GM21576 (cell line): ENCODE data around the gene TESMIN.

Experiments used
- ATAC-seq: cut with Tn5 transposase; IDR thresholded peaks from one replicate; pipeline ENCODE4 v1.9.1; 2021; ENCODE audit warnings: mild to moderate bottlenecking, moderate library complexity; ENCODE audit not compliant: unreplicated experiment

TESMIN gene

GRCh38 chr11:68685656-68686380 lies 65.5 kb downstream of the TESMIN start:
- ATAC-seq = no peak

GRCh38 chr11:68684385-68685356 lies 66.6 kb downstream of the TESMIN start, which contains the start of gene GAL:
TSS of gene GAL (plus strand) at chr11:68684544. CDS start at chr11:68684924, 380 bp downstream.
- ATAC-seq = no peak

- no peak for ATAC-seq
Measured at GRCh38 chr11:68683536-68684384, 67.6 kb downstream of the TESMIN start.

- no peak for ATAC-seq
Measured at GRCh38 chr11:68683121-68683520, 68.2 kb downstream of the TESMIN start.

GRCh38 chr11:68682531-68682961 lies 68.8 kb downstream of the TESMIN start:
- no peak for ATAC-seq

GRCh38 chr11:68680541-68681231 lies 70.6 kb downstream of the TESMIN start:
- no peak for ATAC-seq

- no peak for ATAC-seq
Measured at GRCh38 chr11:68678031-68678441, 73.3 kb downstream of the TESMIN start.

DNA sequence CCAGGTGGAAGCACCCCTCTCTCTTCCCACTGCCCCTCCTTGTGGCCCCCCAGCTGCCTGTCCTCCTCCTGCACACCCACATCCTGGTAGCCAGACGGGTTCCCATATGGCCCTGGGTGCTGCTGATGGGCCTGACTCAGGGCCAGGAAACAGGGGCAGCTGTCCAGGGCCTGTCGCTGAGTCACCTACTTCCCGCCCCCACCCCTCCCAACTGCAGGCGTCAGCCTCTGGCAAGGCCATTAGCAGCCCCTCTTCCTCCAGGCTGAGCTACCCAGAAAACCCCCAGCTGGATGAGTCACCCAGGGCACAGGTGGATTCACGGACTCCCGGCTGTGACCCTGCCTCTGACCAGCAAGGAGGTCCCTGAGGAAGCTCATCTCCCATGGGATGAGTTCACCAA lies 73.9 kb downstream of the TESMIN start:
- no peak for ATAC-seq

DNA sequence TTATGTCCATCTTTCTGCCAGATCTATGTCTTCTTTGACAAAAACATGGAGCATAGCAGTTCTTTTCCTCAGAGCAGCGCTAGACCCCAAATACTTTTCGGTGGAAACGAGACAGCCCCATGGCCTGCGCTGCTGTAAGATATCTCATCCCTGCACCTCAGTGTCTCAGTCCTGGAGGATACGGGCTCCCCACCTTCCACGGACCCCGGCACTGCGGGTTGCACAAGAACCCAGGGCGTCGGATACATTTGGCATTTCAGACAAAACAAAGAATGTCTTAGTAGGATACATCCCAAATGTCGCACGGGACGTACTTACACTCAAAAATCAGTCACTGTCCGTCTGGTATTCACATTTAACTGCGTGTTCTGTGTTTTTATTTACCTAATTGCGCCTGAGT lies 76.9 kb downstream of the TESMIN start:
- no peak for ATAC-seq

DNA sequence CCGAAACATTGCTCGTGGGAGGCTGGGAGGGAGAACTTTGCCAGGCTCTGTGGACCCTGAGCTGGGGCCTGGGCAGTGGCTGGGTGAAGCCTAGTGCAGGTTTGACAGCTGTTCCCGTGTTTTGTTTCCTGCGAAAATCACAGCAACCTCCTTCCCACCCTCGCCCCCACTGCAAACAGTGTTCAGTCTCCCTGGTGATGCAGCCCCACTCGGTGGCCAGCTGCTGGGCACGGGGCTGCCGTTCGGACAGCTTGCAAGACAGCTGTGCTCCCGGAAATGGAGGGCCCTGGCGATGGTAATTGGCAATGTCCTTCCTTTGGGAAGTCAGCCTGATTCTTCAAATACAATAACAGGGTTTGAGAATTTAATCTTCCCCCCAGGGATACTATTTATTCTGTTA lies 77.3 kb downstream of the TESMIN start:
- ATAC-seq = no peak

DNA sequence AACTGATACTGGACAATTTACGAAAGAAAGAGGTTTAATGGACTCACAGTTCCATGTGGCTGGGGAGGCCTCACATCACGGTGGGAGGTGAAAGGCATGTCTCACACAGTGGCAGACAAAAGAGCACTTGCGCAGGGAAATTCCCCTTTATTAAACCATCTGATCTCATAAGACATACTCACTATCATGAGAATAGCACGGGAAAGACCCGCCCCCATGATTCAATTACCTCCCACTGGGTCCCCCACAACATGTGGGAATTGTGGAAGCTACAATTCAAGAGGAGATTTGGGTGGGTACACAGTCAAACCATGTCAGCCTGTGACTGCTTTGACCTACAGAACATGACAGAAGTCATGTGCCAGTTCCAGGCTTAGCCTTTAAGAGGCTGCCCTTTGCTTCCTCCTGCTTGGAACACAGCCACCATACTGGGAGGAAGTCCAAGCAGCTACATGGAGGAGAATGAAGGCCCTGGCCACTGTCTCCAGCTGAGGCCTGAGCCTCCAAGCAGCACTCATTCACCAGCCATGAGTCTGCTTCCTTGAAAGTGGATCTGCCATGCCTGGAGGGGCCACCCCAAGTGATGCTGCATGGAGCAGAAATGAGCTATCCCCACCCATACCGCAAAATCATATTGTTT lies 77.9 kb downstream of the TESMIN start:
- no peak for ATAC-seq

DNA sequence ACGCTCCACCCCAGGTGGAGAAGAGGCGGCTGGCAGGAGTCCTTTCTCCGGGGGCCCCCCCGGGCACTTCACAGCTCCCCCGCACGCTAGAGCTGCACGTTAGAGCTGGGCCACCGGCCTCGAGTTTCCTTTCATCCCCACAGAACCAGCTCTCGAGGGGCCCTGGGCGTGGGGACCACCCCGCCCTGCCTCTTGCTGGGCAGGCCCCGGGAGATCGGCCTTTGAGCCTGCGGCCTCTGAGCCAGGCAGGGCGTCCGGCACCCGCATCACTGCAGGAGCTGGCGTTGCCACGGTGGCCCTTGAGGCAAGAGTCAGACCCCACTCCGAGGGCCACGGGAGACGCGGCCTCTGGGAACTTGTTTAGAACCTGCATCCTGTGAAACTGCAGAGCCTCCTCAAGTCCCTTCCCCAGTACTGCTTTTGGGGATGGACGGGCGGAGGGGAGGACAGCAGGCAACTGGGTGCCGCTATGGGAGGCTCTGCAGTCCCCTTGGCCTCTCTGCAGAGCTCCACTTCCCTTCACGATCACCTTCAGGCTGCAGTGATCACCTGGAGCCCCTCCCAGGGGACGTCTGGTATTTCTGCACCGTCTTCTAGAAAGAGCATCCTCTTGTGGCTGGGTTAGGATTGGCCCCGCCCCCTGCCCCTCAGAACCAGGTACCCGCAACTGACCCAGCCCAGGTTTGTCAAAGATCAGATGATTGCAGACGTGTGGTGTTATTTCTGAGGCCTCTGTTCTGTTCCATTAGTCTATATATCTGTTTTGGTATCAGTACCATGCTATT lies 80.9 kb downstream of the TESMIN start:
- no peak for ATAC-seq

- no peak for ATAC-seq
Measured at GRCh38 chr11:68669301-68670090, 81.8 kb downstream of the TESMIN start.

- ATAC-seq = no peak
Measured at GRCh38 chr11:68667511-68668500, 83.5 kb downstream of the TESMIN start.

- no peak for ATAC-seq
Measured at GRCh38 chr11:68666849-68667248, 84.5 kb downstream of the TESMIN start.

DNA sequence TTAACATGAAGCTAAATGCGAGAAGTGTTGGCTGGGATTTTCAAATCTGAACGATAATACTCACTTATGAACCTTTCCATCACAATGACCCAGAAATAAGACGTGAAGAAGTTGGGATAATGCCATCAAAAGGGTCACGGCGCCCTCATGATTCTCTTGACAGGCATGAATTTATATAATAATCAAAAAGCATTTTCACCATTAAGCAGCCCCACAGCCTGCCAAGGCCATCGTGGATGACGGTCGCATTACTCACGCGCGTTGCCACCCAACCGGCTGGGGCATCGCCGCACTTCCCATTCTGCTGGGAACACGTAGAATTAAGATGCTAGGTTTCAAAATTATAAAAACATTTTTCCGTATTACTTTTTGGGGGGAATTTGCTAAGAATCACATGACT lies 85.9 kb downstream of the TESMIN start:
- no peak for ATAC-seq

DNA sequence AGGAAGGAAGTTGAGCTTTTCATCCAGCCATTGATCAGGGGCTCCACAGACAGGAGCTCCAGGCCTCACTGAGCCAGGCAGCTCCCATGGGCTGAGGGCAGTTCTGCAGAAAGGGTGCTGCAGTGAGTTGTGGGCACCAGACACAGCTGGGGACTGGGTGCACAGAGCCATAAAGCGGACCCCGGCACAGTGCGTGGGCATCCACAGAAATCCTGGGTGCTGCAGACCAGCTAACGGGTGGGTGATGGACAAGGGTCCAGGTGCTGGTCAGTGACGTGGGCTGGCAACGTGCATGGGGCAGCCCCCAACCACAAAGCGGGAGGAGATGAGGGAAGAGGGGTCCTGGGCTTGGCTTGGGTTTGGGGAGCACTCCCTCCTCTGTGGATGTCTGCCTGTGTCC lies 86.4 kb downstream of the TESMIN start:
- ATAC-seq = no peak
